Uterus (tissue), 4 donors: Measurements from ENCODE around the gene THBS2. TPM values are rescaled to one million over a fixed set of nuclear protein-coding genes. Genes with fewer than 3 reads are reported as not detected.
"Not testable (repeated sequence)": the region's sequence is repeated elsewhere in the genome, so short reads cannot be mapped to it uniquely, and the experiment has no call there.

ENCODE experiments used
- DNase-seq, 2 donors: peaks; one replicate each; pipeline ENCODE4 v3.0.0-alpha.2; 2019 to 2020
- H3K27ac ChIP-seq, 2 donors: fragments of 200-600 bp; sonication (generic); 1 replicate in 1 of 2; 2 replicates in 1 of 2; pipeline ENCODE4 v1.5.1; 2016 to 2018
- H3K27me3 ChIP-seq, 2 donors: fragments of 200-600 bp; sonication (generic); one replicate each; pipeline ENCODE4 v1.5.1; 2018 to 2019; ENCODE audit warnings: control low read depth in 1 of 2
- H3K36me3 ChIP-seq, 2 donors: fragments of 200-600 bp; sonication (generic); one replicate each; pipeline ENCODE4 v1.5.1; 2019; ENCODE audit warnings: control low read depth in 1 of 2
- H3K4me1 ChIP-seq, 2 donors: fragments of 200-600 bp; sonication (generic); one replicate each; pipeline ENCODE4 v1.5.1; 2018 to 2019; ENCODE audit warnings: control low read depth in 1 of 2
- H3K4me3 ChIP-seq, 2 donors: fragments of 200-600 bp; sonication (generic); 1 replicate in 1 of 2; 2 replicates in 1 of 2; pipeline ENCODE4 v1.5.1; 2018 to 2019; ENCODE audit warnings: mild to moderate bottlenecking in 1 of 2
- H3K9me3 ChIP-seq, 2 donors: fragments of 200-600 bp; sonication (generic); one replicate each; pipeline ENCODE4 v1.5.1; 2019; ENCODE audit warnings: control low read depth in 1 of 2
- CTCF ChIP-seq, 4 experiments: fragments of 200-600 bp in 2 of 4; fragments of 450-650 bp in 2 of 4; sonication (generic) in 2 of 4; IDR thresholded peaks; one replicate each; pipeline ENCODE4 v1.5.1; 2016 to 2019; ENCODE audit warnings: antibody characterized with exemption in 4 of 4, mild to moderate bottlenecking in 2 of 4, moderate library complexity in 1 of 4
- POLR2A ChIP-seq, 2 donors: fragments of 450-650 bp; IDR thresholded peaks; one replicate each; pipeline ENCODE4 v1.6.1; 2016; ENCODE audit warnings: antibody characterized with exemption in 2 of 2, mild to moderate bottlenecking in 1 of 2, moderate library complexity in 1 of 2
- intact Hi-C: fragments of 100-400 bp; cut with DNase I; formaldehyde crosslinking; loops from one replicate; pipeline ENCODE4 v1.15.1; 2023; ENCODE audit warnings: low total_unique reads
- total RNA-seq, 4 donors: library from RNA; depleted of rRNA in 3 of 4; stranded (reverse); fragments of >200 nt in 3 of 4; gene quantifications; one replicate each; pipeline versions ENCODE4 v1.1.0 to v1.2.4, GENCODE V29; 2014 to 2023
- donor health status: DM: yes; HTN: yes; CAD: no.

Gene THBS2
- total RNA-seq, 4 donors from 2014 or later, result 84.0 to 224 (median 136) TPM

GRCh38 chr6:169265486-169266131 is 12.0 kb upstream of the THBS2 start:
- no peaks in the 10 kb centered on the region for H3K27me3 ChIP-seq
- H3K4me3 ChIP-seq, result no peak overlapping the region
- no peaks in the 10 kb centered on the region for H3K9me3 ChIP-seq
- no peaks in the 10 kb centered on the region for H3K36me3 ChIP-seq
- H3K4me1 ChIP-seq, result no peaks in the 10 kb centered on the region
- intact Hi-C loops, result no loop called here
- DNase-seq, result no peak
- TF ChIP-seq POLR2A (IDR thresholded peaks at IDR 0.05), result no peak
- TF ChIP-seq CTCF (IDR thresholded peaks at IDR 0.05), result no peak
- H3K27ac ChIP-seq, result peak overlapping the region in 1 of 2 donors; percentile 12

DNA sequence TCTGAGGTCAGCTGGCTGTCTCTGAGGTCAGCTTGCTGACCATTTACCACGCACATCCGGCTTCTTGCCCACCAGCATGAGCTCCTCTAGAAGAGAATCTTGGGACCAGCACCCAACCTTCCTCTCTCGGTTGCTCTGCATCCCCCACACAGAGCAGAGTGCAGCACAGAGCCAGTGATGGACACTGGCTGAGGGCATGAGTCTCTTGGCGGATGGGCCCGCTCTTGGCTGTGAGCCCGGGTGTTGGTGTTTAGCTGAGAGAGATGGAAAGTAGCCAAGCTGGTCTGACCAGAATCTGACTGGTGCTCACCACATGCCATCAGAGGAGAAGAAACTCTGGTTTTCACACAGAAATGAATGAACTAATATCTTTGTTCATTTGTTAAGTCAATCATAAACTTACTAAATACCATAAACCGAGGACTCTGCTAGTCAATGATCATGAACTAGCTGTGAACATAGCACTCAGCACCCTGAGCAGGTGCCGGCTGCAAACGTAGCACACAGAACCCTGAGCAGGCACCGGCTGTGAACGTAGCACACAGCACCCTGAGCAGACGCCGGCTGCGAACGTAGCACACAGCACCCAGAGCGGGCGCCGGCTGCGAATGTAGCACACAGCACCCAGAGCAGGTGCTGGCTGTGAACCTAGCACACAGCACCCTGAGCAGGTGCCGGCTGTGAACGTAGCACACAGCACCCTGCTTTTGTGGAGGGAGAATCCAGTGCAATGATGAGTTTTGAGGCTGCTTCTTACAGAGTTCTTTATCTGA is 10.4 kb upstream of the THBS2 start:
- Histone ChIP-seq H3K4me1 (no peaks in the 10 kb centered on the region), H3K27ac (no peak overlapping the region), H3K27me3 (no peaks in the 10 kb centered on the region), H3K4me3 (no peak overlapping the region), H3K9me3 (no peaks in the 10 kb centered on the region), H3K36me3 (no peaks in the 10 kb centered on the region)
- intact Hi-C loops, result no loop called here
- TF ChIP-seq POLR2A (IDR thresholded peaks at IDR 0.05), result no peak
- TF ChIP-seq CTCF (IDR thresholded peaks at IDR 0.05), result no peak
- no peak for DNase-seq

DNA sequence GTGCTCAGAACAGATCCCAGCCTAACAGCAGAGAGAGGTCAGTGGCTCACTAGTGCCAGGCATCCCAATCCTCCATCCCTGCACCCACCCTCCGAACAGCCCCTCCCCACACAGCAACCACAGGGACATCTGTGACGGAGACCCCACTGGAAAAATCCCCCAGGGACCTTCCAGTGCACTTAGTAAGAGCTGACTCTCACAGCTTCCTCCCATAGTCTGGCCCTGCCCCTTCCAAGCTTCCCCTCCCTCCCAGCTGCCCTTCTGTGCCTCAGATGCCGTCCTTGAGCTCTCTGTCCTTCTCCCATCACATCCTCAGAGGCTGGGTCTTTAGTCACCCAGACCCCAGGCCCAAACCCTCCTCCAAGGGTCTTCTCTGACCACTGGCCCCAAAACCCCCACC is 9.7 kb upstream of the THBS2 start:
- Histone ChIP-seq H3K4me1 (no peaks in the 10 kb centered on the region), H3K27ac (no peak overlapping the region), H3K27me3 (no peaks in the 10 kb centered on the region), H3K4me3 (no peak overlapping the region), H3K9me3 (no peaks in the 10 kb centered on the region), H3K36me3 (no peaks in the 10 kb centered on the region)
- intact Hi-C loops, result no loop called here
- no peak for DNase-seq
- TF ChIP-seq CTCF (IDR thresholded peaks at IDR 0.05), result no peak
- no peak for TF ChIP-seq POLR2A (IDR thresholded peaks at IDR 0.05)

DNA sequence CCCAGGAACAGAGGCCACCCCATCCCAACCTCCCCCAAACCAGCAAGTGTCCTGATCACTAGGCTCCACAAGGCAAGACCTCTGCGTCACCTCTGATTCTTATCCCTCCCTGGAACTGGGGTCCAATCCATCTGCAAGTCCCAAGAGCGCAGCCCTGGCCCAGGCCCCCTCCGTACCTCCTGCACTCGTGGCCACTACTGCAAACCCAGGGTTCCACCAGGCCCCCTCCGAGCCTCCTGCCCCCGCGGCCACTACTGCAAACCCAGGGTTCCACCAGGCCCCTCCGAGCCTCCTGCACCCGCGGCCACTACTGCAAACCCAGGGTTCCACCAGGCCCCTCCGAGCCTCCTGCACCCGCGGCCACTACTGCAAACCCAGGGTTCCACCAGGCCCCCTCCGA is 9.0 kb upstream of the THBS2 start:
- DNase-seq, intact Hi-C loops: not testable (repeated sequence)

DNA sequence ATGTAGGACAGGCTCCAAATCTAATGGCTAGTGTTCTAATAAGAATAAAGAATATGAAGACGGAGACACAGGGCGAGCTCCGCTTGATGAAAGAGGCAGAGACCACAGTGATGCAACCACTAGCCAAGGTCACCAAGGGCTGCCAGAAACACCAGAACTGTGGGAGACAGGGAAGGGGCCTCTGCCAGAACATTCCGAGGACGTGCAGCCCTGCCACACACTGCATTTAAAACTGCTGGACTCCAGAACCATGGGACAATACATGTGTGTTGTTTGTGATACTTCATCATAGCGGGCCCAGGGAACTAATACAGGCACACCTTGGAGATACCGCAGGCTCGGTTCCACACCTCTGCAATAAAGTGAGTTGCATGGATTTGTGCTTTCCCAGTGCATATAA is 2.9 kb upstream of the THBS2 start:
- intact Hi-C loops, result no loop called here
- Histone ChIP-seq H3K4me1 (no peaks in the 10 kb centered on the region), H3K4me3 (no peak overlapping the region), H3K27me3 (no peaks in the 10 kb centered on the region), H3K36me3 (no peaks in the 10 kb centered on the region), H3K27ac (no peak overlapping the region), H3K9me3 (no peaks in the 10 kb centered on the region)
- TF ChIP-seq POLR2A (IDR thresholded peaks at IDR 0.05) (no peak), CTCF (IDR thresholded peaks at IDR 0.05) (no peak)
- DNase-seq, result no peak

More for the DNA sequence above, 9.0 kb upstream of the THBS2 start:
- not testable (repeated sequence) for H3K27ac ChIP-seq, H3K27me3 ChIP-seq, H3K36me3 ChIP-seq, H3K4me1 ChIP-seq, H3K9me3 ChIP-seq, H3K4me3 ChIP-seq
